Fibroblast of villous mesenchyme (primary cell): Measurements from ENCODE around the gene SNX27. TPM values are rescaled to one million over a fixed set of nuclear protein-coding genes. Genes with fewer than 3 reads are reported as not detected.

Experiments used
- DNase-seq: peaks from one replicate; pipeline ENCODE4 v3.0.0-alpha.2; 2010; ENCODE audit warnings: low read depth
- H3K4me3 ChIP-seq: 2 replicates; pipeline ENCODE4 v1.5.1; 2011; ENCODE audit warnings: low read depth, mild to moderate bottlenecking, low read length
- small RNA-seq: library from RNA; depleted of rRNA; stranded (forward); fragments of <200 nt; gene quantifications from one replicate; pipeline ENCODE3, GENCODE V24; 2012
- total RNA-seq: library from RNA; depleted of rRNA; stranded (reverse); fragments of >200 nt; gene quantifications from 2 replicates; pipeline ENCODE4 v1.2.3, GENCODE V29; 2012
- TF ChIP-seq, protein P1 (sequence below): IDR thresholded peaks from 2 replicates; pipeline ENCODE4 v1.5.1; 2012; ENCODE audit warnings: low read depth, mild to moderate bottlenecking, low read length; ENCODE audit not compliant: insufficient read depth

The SNX27 gene
- total RNA-seq, 1 donor = 34.5 TPM

DNA sequence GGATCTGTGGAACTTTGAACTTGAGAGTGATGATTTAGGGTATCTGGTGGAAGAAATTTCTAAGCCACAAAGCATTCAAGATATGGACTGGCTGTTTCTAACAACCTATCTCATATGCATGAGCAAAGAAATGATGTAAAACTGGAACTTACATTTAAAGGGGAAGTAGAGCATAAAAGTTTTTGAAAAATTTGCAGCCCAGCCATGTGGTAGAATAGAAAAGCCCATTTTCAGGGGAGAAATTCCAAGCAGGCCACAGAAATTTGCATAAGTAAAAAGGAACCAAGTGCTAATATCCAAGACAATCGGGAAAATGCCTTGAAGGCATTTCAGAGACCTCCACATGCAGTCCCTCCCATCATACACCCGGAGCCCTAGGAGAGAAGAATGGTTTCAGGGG, 125.2 kb downstream of the SNX27 start:
- no peak for DNase-seq
- TF ChIP-seq, protein P1, sequence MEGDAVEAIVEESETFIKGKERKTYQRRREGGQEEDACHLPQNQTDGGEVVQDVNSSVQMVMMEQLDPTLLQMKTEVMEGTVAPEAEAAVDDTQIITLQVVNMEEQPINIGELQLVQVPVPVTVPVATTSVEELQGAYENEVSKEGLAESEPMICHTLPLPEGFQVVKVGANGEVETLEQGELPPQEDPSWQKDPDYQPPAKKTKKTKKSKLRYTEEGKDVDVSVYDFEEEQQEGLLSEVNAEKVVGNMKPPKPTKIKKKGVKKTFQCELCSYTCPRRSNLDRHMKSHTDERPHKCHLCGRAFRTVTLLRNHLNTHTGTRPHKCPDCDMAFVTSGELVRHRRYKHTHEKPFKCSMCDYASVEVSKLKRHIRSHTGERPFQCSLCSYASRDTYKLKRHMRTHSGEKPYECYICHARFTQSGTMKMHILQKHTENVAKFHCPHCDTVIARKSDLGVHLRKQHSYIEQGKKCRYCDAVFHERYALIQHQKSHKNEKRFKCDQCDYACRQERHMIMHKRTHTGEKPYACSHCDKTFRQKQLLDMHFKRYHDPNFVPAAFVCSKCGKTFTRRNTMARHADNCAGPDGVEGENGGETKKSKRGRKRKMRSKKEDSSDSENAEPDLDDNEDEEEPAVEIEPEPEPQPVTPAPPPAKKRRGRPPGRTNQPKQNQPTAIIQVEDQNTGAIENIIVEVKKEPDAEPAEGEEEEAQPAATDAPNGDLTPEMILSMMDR = no peak
- no peak overlapping the region for H3K4me3 ChIP-seq

DNA sequence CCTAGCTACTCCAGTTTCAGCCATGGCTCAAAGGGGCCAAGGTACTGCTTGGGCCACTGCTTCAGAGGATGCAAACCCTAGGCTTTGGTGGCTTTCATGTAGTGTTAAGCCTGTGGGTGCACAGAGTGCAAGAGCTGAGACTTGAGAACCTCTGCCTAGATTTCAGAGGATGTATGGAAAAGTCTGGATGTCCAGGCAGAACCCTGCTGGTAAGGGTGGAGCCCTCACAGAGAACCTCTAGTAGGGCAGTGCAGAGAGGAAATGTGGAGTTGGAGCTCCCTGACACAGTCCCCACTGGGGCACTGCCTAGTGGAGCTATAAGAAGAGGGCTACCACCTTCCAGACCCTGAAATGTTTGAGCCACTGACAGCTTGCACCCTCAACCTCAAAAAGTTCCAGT, 125.6 kb downstream of the SNX27 start:
- TF ChIP-seq, protein P1 = no peak
- no peak overlapping the region for H3K4me3 ChIP-seq

DNA sequence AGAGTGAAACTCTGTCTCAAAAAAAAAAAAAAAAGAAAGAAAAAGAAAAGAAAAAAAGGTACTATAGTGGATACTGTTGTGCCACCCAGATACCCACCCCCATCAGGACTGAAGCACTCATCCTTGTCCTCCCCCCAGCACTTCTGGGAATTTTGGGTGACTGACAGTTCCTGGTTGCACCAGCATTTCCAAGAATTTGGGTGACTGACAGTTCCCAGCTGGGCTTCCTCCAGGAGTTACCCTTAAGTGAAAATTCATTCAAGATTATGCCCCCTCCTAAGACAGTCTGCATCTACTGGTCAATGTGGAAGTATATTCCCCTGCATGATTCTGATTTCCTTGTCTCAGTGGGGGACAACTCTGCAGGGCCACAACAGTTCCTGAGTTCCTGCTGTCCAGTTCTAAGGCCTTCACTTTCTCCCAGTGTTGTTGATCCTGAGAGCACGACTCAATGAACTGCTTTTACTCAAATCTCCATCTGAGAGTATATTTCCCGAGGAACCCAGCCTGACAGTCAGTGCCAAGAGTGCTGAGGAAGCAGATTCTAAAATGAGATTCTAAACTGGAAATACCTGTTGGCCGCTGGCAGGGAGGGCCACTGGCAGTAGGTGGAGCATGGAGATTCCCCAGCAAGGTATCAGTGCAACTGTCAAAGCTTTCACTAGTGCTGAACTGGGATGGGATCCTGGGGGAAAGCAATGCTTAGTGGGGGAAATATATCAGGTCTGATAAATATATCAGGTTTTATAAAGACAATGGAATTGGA, 127.9 kb downstream of the SNX27 start:
- DNase-seq = no peak
- TF ChIP-seq, protein P1 = no peak

More for the DNA sequence above, 125.6 kb downstream of the SNX27 start:
- no peak for DNase-seq

DNA sequence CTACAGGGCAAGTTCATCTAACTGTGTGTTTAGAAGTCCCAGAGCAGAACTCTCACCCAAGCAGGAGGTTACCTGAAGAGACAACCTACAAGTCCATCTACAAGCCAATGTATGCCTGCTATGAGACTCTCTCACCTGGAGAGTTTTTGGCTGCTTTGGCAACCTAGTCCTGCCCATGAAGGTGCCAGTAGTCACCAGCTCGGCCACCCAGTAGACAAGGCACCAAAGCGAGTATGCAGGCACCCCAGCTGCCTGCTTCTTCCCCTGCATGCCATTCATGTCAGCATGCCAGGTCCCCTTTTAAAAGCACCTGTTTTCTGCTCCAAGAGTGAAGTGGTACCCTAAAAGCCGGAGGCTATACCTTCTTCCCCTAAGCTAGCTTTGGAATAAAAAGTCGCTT, 129.7 kb downstream of the SNX27 start:
- TF ChIP-seq, protein P1 = no peak
- no peak for DNase-seq
- no peak overlapping the region for H3K4me3 ChIP-seq

More for the DNA sequence above, 127.9 kb downstream of the SNX27 start:
- no peak overlapping the region for H3K4me3 ChIP-seq

Small RNAs within 50 kb of the gene (small RNA-seq; reads per million reads assigned to genes)
- not detected for gene RNU6-1062P
- not detected for gene RNU6-662P

Other genes starting within 250 kb of the SNX27 start
- gene SELENBP1, start 239.3 kb upstream of the SNX27 start, total RNA-seq = 23.3 and 27.7 TPM in 2 replicates
- 427 and 490 TPM in 2 replicates for gene PSMB4, start 212.5 kb upstream of the SNX27 start, total RNA-seq
- 28.0 and 31.1 TPM in 2 replicates for gene POGZ, start 152.6 kb upstream of the SNX27 start, total RNA-seq
- gene CGN, start 100.7 kb upstream of the SNX27 start, total RNA-seq = under 0.01 TPM in 1 of 2 replicates, not detected in the other
- 16.8 and 32.8 TPM in 2 replicates for gene TUFT1, start 71.7 kb upstream of the SNX27 start, total RNA-seq
- not detected in 2 replicates for gene CELF3, start 104.8 kb downstream of the SNX27 start, total RNA-seq
- gene RIIAD1, start 109.5 kb downstream of the SNX27 start, total RNA-seq = 0.64 TPM in 1 of 2 replicates, not detected in the other
- 91.5 and 95.7 TPM in 2 replicates for gene MRPL9, start 151.4 kb downstream of the SNX27 start, total RNA-seq
- 0.64 and 1.7 TPM in 2 replicates for gene TDRKH, start 178.4 kb downstream of the SNX27 start, total RNA-seq
- not detected in 2 replicates for gene LINGO4, start 193.4 kb downstream of the SNX27 start, total RNA-seq
- gene RORC, start 219.8 kb downstream of the SNX27 start, total RNA-seq = under 0.01 TPM in 1 of 2 replicates, not detected in the other
- gene C2CD4D, start 227.8 kb downstream of the SNX27 start, total RNA-seq = not detected in 2 replicates
- gene THEM5, start 241.7 kb downstream of the SNX27 start, total RNA-seq = not detected in 2 replicates